Omental fat pad (tissue), 4 donors: Measurements from ENCODE around the gene ARID5B. TPM values are rescaled to one million over a fixed set of nuclear protein-coding genes. Genes with fewer than 3 reads are reported as not detected.
"Not testable (repeated sequence)": the region's sequence is repeated elsewhere in the genome, so short reads cannot be mapped to it uniquely, and the experiment has no call there.

Source experiments
- ATAC-seq: fragments of 150-250 bp; one replicate; pipeline ENCODE4 v1.9.1; 2016; ENCODE audit warnings: mild to moderate bottlenecking, moderate library complexity; ENCODE audit not compliant: low FRiP score
- DNase-seq: peaks from one replicate; pipeline ENCODE4 v3.0.0-alpha.2; 2019; ENCODE audit warnings: low spot score
- CTCF ChIP-seq, 3 donors: fragments of 450-650 bp; IDR thresholded peaks; one replicate each; pipeline ENCODE4 v1.5.1; 2016 to 2017; ENCODE audit warnings: antibody characterized with exemption in 3 of 3, mild to moderate bottlenecking in 3 of 3, moderate library complexity in 2 of 3
- total RNA-seq, 4 donors: library from RNA; depleted of rRNA; stranded (reverse); fragments of >200 nt; gene quantifications; one replicate each; pipeline ENCODE4 v1.1.0, GENCODE V29; 2016

ARID5B gene
- total RNA-seq, 4 donors from 2014 or later: 57.5 to 163 (median 123) TPM

DNA sequence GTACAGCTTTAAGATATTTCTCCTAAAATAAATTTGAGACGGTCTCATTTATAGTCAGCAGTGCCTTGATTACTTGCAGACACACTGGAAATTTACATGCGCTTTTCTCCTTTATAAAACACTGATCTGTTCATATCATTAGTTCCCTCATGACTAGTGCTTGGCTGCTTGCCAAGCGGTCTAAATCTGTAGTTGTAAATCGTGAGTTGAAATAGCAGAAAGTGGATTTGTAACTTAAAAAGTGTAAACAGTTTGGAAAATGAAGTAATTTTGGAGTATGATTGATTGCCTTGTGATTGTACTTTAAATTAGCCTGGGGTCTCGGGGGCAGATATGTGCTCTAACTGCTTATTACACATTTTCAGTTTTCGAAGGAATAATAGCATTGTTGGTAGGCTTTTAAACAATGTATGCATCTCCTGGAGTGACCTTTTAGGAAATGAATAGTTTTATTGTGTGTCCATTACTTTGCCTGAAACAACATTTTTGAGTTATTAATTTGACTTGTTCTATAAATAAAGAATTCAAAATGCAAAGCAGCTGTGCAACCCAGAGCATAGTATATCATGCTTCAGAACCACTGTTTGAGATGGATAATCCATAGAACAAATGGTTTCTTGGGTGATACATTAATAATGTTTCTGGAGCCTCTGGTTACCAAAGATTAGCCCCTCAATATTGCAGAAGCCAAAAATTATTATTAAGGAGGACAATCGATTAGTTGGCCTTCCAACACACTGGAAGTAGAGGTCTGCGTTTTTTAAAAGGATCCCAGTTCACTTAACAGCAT is 73.3 kb downstream of the ARID5B start:
- TF ChIP-seq CTCF (IDR thresholded peaks at IDR 0.05): no peak
- peak; percentile 73 for DNase-seq
- ATAC-seq: no peak

DNA sequence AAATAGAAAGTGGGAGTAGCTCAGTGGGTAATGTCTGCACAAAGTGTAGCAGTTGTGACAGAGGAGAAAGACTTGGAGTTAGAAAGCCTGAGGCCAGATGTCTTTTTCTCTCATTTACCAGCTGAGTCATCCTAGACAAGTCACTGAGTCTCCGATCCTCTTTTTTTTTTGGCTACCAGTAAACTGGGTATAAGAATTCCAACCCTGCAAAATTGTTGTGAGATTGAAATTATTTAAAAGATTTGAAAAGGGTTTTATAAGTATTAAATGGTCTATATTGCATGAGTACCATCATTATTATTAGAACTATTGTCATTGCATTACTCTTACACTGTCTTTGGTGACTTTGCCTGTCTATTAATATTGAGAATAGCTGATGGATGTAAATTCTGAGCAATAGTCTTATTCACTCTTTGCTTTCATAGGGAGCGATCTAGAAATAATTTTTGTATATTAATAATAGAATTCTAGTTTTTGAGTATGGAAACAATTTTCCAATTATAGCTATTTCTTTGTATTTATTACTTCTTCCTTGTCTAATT is 74.0 kb downstream of the ARID5B start:
- DNase-seq (no peak), ATAC-seq (peak; percentile 68)
- no peak for TF ChIP-seq CTCF (IDR thresholded peaks at IDR 0.05)

GRCh38 chr10:61976951-61977721 is 75.6 kb downstream of the ARID5B start:
- DNase-seq, ATAC-seq: not testable (repeated sequence)

- ATAC-seq (no peak), DNase-seq (no peak)
- no peak for TF ChIP-seq CTCF (IDR thresholded peaks at IDR 0.05)
Measured at GRCh38 chr10:61978965-61979364, 77.5 kb downstream of the ARID5B start.

DNA sequence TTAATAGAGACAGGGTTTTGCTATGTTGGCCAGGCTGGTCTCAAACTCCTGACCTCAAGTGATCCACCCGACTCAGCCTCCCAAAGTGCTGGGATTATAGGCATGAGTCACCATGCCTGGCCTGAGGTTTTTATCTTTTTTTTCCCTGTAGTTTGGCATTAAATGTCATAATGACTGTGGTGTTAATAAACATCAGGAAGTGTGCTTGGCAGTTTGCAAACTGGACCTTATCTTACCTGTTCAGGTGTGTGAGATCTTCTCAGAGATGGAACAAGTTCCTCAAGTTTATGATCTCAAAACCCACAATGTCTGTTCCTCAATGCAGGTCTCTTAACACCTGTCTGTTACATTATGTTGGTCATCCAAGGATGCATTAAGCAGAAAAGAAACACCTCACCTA is 80.0 kb downstream of the ARID5B start:
- DNase-seq (no peak), ATAC-seq (no peak)
- no peak for TF ChIP-seq CTCF (IDR thresholded peaks at IDR 0.05)

GRCh38 chr10:61983255-61983654 is 81.8 kb downstream of the ARID5B start:
- no peak for TF ChIP-seq CTCF (IDR thresholded peaks at IDR 0.05)
- DNase-seq: no peak
- ATAC-seq: no peak

DNA sequence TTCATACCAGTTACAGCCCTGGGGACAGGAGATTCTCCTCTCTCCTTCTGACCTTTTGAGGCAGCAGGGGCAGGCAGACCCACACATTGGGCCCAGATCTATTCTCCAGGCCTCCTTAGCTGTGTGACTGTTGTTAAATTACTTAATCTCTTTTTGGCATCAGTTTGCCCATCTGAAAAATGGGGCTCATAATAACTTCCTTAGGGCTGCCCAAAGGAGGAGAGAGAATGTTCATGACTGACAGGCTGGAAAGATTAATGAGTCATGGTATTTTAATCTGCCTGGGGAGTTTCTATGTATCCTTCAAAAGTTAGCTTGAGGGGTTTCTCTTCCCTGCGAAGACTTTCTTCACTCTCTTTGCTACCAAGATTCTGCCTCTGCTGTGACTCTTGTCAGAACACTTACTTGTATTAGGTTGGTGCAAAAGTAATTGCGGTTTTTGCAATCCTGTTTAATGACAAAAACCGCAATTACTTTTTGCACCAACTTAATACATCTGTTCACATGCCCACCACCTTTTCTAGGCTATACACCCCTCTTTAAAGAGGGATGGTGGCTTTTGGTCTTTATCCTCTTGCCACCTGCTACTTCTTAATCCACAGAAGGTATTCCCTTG is 83.4 kb downstream of the ARID5B start:
- no peak for ATAC-seq
- no peak for TF ChIP-seq CTCF (IDR thresholded peaks at IDR 0.05)

More for the DNA sequence above, 83.4 kb downstream of the ARID5B start:
- DNase-seq: no peak
